Breast epithelium (tissue), 3 donors: ENCODE results near the gene PIK3CG.

Experiments
- CTCF ChIP-seq, 3 donors: fragments of 450-650 bp; IDR thresholded peaks; one replicate each; pipeline ENCODE4 v1.5.1; 2016 to 2017; ENCODE audit warnings: antibody characterized with exemption in 3 of 3, mild to moderate bottlenecking in 3 of 3, moderate library complexity in 3 of 3
- POLR2A ChIP-seq: fragments of 450-650 bp; IDR thresholded peaks from one replicate; pipeline ENCODE4 v1.6.1; 2016; ENCODE audit warnings: antibody characterized with exemption, mild to moderate bottlenecking, moderate library complexity
- POLR2AphosphoS5 ChIP-seq, 3 donors: sonication (generic); formaldehyde crosslinking; IDR thresholded peaks; one replicate each; pipeline ENCODE4 v1.6.1; 2017; ENCODE audit warnings: antibody characterized with exemption in 3 of 3

- TF ChIP-seq CTCF (IDR thresholded peaks at IDR 0.05) = no peak
- no peak for TF ChIP-seq POLR2AphosphoS5 (IDR thresholded peaks at IDR 0.05)
- no peak for TF ChIP-seq POLR2A
These were observed 18.5 kb downstream of the PIK3CG start for GRCh38 chr7:106883456-106884026.
